ENCODE results near the gene NAPG.
"Not testable (repeated sequence)": the region's sequence is repeated elsewhere in the genome, so short reads cannot be mapped to it uniquely, and the experiment has no call there.

The NAPG gene

GRCh38 chr18:10552226-10552625 is 26.4 kb downstream of the NAPG start:
- no peak for DNase-seq

GRCh38 chr18:10556251-10556650 is 30.4 kb downstream of the NAPG start:
- DNase-seq, result not testable (repeated sequence)

DNA sequence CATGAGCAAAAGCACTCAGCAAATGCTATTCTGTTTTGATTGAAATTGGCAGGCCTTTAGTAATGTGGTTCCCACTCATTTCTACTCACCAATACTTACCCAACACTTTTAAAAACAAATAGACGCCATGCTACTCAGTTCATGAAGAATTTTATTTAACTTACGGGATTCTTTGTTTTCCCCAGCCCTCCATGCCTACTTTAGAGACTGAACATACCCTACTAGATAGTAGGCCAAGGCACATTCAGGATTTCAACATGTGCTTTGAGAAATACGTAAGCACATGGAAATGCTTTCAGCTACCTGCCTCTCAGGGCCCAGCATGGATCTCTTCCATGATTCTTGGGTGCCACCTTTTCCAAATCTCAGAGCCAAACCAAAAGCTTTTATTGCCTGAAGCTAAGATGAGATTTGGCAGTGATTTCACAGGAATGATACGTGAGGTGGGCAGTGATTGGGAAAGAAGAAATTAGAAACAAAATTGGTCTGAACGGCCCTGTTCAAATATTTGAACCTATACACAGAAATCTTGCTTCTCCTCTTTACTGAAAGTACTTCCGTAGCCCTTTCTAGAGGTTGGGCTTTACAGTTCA is 31.4 kb downstream of the NAPG start:
- DNase-seq, result no peak

GRCh38 chr18:10558243-10558966 is 32.6 kb downstream of the NAPG start:
- peak in 1 of 2 experiments; percentile 4 for DNase-seq

DNA sequence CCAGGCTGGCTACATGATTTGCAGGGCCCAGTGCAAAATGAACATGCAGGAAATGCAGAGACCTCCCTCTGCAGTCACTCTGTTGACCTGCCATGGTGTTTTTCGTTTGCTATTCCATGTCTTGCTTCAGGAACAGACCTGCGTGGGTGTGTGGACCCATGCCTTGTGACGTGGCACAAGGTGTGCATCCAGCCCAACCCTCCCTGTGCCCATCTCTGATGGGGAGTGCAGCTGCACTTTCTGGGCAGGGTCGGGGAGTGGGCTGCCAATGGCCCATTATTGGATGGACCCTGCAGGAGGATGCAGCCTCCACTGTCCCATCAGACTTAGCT is 33.1 kb downstream of the NAPG start:
- DNase-seq, result no peak

DNA sequence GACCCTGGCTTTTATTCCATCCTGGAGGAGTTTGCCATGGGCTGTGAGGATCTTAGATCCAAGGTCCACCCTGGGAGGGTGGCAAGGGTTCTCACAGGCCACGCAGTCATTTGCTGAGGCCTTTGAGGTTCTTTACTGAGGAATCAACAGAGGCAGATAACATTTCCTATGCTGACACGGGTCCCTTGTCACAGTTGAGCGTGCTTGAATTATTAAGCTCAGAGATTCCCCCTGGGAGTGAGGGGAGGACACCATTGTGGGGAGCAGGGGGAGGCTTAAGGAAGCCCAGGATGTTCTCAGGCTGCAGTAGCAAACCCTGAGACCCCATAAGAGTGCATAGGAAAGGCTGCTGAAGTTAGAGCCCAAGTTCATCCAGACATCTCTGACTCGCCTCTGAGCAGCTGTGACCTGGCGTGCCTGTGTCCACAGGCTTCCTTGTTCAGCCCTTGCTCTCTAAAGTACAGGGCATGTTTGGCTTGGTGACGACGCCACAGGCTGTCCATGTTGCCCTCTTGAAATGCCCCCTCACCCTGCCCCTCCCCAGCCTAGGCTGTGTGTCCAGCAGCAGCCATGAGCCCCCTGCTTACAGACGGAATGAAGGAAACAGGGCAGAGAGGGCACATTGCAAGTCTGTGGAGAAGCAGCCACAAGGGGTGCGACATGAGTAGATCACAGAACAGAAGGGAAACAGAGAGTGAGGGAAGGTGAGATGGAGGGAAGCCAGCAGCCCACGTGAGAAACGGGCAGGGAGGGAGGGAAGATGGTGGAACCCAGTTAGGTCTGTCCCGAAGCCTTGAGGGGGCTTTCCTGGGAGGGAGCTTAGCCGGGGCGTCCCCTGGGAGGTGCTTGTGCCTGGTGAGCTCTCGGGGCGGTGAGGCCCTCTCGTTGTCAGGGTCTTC is 34.0 kb downstream of the NAPG start:
- DNase-seq, result peak; percentile 39 to 63

GRCh38 chr18:10560452-10561045 is 34.7 kb downstream of the NAPG start:
- DNase-seq, result peak; percentile 39 to 65

DNA sequence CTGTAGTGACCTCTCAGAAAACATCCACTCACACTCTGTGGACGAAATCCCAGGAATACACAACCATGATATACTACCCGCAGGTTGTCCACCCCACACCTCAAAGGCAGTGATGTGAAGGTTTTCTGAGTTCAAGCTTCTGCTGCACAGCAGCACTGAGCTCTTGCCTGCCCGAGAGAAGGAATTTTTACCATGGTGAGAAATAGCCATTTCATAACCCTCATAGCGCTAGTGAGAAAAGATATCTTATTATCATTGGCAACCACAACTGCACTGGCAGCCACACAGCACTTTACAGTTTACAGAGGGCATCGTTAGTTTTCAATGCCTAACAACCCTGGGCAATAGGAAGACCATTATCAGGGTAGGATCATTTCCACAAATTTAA is 36.9 kb downstream of the NAPG start:
- DNase-seq, result no peak

DNA sequence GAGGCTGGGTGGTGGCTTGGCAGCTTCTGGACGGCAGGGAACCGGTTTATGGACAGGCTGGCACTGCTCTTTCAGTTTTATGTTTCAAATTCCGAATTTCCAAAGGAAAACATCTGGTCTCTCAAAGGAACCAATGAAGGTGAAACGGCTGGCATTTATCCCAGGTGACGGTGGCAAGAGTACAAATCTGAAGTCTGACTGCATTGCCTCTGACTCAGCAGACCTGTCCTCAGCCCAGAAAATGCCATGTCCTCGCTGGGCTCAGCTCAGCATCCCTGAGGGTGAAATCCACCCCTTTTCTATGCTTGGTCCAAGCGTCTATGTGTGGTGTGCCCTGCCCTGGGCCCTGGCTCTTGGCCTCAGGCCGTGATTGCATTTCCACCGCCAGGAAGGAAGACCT is 38.1 kb downstream of the NAPG start:
- DNase-seq, result no peak

DNA sequence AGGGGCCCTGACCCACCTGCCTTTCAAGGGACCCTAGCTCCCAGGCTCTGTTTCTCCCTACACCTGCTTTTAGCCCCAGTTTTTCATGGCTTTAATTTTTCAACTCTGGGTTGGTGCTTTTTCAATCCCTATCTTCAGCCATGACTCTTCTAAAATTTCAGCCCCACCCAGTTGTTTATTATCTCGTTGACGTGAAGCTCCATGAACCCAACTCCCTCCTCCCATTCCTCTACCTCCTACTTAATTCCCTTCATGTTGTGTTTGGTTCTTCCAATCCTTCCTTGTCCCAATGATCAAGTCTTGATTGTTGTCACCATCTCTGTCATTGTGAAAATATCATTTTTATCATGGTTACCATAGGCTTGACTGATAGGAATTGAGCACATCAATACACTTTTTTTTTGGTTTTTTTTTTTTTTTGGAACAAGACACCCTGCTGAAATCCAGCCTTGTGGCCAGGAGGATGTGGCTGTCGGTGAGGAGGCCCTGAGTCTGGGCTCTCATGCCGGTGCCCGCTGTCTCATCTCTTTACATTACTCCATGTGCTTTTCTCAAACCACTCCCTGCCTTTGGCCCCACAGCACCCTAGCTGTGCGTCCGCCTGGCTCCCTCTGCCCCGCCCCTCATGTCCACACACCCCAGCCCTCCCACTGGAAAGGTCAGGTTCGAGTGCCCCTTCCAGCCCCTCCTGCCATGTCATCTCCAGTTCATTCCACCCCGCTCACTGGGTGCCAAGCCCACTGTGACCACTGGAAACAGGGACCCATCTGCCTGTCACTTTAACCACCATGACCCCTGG is 39.3 kb downstream of the NAPG start:
- no peak for DNase-seq

GRCh38 chr18:10565835-10566234 is 40.0 kb downstream of the NAPG start:
- DNase-seq, result no peak

- no peak for DNase-seq
Measured at GRCh38 chr18:10566390-10566789, 40.6 kb downstream of the NAPG start.

- DNase-seq, result not testable (repeated sequence)
Measured at GRCh38 chr18:10569941-10570340, 44.1 kb downstream of the NAPG start.

GRCh38 chr18:10570622-10571021 is 44.8 kb downstream of the NAPG start:
- DNase-seq, result no peak

GRCh38 chr18:10571537-10571936 is 45.7 kb downstream of the NAPG start:
- DNase-seq, result no peak

DNA sequence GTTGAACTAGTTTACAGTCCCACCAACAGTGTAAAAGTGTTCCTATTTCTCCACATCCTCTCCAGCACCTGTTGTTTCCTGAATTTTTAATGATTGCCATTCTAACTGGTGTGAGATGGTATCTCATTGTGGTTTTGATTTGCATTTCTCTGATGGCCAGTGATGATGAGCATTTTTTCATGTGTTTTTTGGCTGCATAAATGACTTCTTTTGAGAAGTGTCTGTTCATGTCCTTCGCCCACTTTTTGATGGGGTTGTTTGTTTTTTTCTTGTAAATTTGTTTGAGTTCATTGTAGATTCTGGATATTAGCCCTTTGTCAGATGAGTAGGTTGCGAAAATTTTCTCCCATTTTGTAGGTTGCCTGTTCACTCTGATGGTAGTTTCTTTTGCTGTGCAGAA is 47.4 kb downstream of the NAPG start:
- DNase-seq, result not testable (repeated sequence)

DNA sequence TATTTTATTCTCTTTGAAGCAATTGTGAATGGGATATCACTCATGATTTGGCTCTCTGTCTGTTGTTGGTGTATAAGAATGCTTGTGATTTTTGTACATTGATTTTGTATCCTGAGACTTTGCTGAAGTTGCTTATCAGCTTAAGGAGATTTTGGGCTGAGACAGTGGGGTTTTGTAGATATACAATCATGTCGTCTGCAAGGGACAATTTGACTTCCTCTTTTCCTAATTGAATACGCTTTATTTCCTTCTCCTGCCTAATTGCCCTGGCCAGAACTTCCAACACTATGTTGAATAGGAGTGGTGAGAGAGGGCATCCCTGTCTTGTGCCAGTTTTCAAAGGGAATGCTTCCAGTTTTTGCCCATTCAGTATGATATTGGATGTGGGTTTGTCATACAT is 48.6 kb downstream of the NAPG start:
- not testable (repeated sequence) for DNase-seq

DNA sequence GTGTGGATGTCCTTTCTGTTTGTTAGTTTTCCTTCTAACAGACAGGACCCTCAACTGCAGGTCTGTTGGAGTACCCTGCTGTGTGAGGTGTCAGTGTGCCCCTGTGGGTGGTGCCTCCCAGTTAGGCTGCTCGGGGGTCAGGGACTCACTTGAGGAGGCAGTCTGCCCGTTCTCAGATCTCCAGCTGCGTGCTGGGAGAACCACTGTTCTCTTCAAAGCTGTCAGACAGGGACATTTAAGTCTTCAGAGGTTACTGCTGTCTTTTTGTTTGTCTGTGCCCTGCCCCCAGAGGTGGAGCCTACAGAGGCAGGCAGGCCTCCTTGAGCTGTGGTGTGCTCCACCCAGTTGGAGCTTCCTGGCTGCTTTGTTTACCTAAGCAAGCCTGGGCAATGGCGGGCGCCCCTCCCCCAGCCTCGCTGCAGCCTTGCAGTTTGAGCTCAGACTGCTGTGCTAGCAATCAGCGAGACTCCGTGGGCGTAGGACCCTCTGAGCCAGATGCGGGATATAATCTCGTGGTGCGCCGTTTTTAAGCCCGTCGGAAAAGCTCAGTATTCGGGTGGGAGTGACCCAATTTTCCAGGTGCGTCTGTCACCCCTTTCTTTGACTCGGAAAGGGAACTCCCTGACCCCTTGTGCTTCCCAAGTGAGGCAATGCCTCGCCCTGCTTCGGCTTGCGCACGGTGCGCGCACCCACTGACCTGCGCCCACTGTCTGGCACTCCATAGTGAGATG is 52.2 kb downstream of the NAPG start:
- not testable (repeated sequence) for DNase-seq

DNA sequence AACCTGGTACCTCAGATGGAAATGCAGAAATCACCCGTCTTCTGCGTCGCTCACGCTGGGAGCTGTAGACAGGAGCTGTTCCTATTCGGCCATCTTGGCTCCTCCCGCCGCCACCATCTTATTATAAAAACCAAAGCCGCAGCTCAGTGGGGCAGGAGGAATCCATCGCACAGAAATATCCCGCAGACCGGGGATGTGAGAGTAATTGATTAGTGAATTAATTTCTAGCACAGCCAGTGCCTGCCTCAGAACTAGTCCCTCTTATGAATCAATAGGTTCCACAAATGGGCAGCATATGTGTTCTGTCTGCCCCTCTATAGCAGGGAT is 52.7 kb downstream of the NAPG start:
- DNase-seq, result not testable (repeated sequence)

- no peak for DNase-seq
Measured at GRCh38 chr18:10579079-10579867, 53.4 kb downstream of the NAPG start.

GRCh38 chr18:10580215-10580614 is 54.4 kb downstream of the NAPG start:
- no peak for DNase-seq
